Stimulated activated naive B cell treated with anti-CD40 and anti-IgM and Interleukin-4, amounts not matched to agents 10 μg/mL and 1 μg/mL and 100 μg/mL, for 72 hours (primary cell): ENCODE measurements around the gene PPFIA1.
"Not testable (repeated sequence)": the region's sequence is repeated elsewhere in the genome, so short reads cannot be mapped to it uniquely, and the experiment has no call there.

Experiments
- ATAC-seq, 2 donors: fragments of 150-1000 bp; cut with Tn5 transposase; replicated peaks; 2 replicates each; pipeline ENCODE4 v1.10.0; 2021; ENCODE audit warnings: moderate library complexity in 1 of 2
- DNase-seq: peaks from one replicate; pipeline ENCODE4 v3.0.0; 2021
- H3K27ac Mint-ChIP-seq: one replicate; pipeline ENCODE4 v1.8.0; 2022; ENCODE audit warnings: mild to moderate bottlenecking, mixed read lengths
- H3K27me3 Mint-ChIP-seq, 2 donors: one replicate each; pipeline ENCODE4 v1.8.0; 2022; ENCODE audit warnings: mixed read lengths in 2 of 2
- H3K36me3 Mint-ChIP-seq, 2 donors: one replicate each; pipeline ENCODE4 v1.8.0; 2022; ENCODE audit warnings: mixed read lengths in 2 of 2, mild to moderate bottlenecking in 1 of 2
- H3K4me1 Mint-ChIP-seq, 2 donors: one replicate each; pipeline ENCODE4 v1.8.0; 2022; ENCODE audit warnings: mixed read lengths in 2 of 2, mild to moderate bottlenecking in 1 of 2
- H3K4me3 Mint-ChIP-seq, 2 donors: one replicate each; pipeline ENCODE4 v1.8.0; 2022; ENCODE audit warnings: mild to moderate bottlenecking in 2 of 2, mixed read lengths in 2 of 2, moderate library complexity in 1 of 2
- H3K9me3 Mint-ChIP-seq, 2 donors: one replicate each; pipeline ENCODE4 v1.8.0; 2022; ENCODE audit warnings: mixed read lengths in 2 of 2, mild to moderate bottlenecking in 1 of 2

Gene PPFIA1

DNA sequence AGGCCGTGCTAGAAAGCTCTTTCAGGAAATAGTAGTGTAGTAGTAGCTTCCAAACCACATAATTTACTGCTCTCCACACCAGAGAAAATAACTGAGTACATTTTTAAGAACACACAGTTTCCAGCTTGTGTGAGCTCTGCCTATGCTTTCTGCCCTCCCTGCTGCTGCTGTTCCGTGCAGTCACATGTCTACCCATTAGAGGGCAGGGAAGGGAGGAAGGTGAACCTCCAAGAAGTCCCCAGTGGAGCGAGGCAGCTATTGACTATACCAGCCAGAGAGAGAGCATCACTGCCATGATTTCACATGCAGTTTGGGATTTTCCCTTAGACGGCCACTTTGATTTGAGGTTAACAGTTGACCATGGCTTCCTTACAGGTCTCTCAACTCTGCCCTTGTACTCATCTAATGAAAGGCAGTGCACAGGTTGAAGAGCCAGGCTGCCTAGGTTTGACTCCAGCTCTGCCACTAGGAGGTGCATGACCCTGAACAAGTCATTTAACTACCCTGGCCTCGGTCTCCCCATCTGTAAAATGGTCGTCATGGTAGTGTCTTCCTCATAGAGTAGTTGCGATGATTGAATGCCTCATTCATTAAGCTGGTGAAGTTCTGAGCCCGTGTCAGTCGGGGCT, 108.1 kb downstream of the PPFIA1 start:
- peaks cover 11 to 23% of the 10 kb centered on the region in 2 donors for H3K4me1 Mint-ChIP-seq
- no peaks in the 10 kb centered on the region for H3K27me3 Mint-ChIP-seq
- ATAC-seq (peak; percentile 71 to 86), DNase-seq (no peak)
- H3K27ac Mint-ChIP-seq = no peak overlapping the region
- no peak overlapping the region for H3K4me3 Mint-ChIP-seq
- H3K36me3 Mint-ChIP-seq = peaks cover 43 to 48% of the 10 kb centered on the region in 2 donors
- no peaks in the 10 kb centered on the region for H3K9me3 Mint-ChIP-seq

DNA sequence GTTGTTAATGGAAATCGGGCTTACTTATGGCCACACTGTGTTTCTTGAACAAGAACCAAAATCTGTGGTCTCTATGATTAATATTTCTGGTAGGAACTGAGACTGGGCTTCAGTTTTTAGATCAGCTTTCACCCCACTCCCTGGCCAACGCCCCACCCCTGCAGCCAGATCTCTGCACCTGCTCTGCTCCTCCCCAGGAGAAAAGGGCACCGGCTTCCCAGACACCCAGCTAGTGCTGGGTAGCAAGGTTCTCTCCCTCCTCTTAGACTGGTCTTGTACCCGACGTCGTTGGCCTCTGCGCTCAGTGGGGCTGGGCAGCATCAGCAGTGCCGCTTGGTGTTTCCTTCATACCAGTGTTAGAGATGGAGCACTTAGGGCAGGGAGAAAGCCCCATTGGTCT, 110.9 kb downstream of the PPFIA1 start:
- peak overlapping the region; percentile 42 for H3K27ac Mint-ChIP-seq
- H3K9me3 Mint-ChIP-seq = no peaks in the 10 kb centered on the region
- H3K4me1 Mint-ChIP-seq = peaks cover 11 to 23% of the 10 kb centered on the region in 2 donors
- H3K27me3 Mint-ChIP-seq = no peaks in the 10 kb centered on the region
- H3K4me3 Mint-ChIP-seq = no peak overlapping the region
- peaks cover 52 to 61% of the 10 kb centered on the region in 2 donors for H3K36me3 Mint-ChIP-seq
- DNase-seq (no peak), ATAC-seq (peak in 1 of 2 donors; percentile 26)

DNA sequence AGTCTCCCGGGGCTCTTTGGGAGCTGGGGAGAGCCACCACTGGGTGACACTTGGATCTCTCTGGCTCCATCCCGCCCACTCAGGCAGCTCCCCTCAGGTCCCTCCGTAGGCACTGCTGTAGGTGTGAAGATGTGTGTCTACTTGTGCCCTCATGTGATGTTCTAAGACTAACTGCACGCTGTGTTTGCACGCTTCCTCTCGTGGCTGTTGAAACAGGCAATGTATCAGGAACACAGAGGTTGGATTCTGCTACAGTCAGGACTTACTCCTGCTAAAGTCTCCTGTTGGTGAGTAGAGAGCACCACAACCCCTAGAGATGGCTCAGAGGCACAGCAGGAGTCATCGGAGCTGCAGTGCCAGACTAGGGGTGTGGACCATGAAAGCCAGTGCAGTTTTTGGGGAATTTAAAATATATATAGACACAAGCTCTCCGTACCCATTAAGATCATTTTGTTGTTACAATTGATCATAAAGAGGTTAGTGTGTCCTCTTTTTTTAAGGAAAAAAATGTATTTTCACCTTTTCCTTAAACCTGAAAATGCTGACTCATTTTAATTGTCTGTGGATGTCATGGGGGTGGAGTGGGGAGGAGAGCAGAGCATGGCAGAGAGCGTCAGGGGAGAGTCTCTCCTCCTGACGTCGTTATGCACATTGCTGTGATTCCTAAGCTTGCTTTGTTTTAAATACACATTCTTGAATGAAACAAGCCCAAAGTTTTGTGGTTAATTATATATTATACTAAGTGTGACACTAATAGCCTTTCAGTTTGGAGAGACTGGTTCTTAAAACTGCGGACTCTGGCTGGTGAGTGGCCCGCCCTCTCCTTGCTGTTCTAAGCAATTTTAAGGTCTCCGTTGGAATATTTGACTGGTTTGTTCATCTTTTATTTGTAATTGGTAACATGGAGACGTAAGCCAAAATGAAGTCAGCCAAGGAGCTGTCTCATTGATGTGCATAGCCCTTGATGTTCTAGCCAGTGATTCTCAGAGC, 111.7 kb downstream of the PPFIA1 start:
- DNase-seq (no peak), ATAC-seq (no peak)
- Mint-ChIP-seq H3K9me3 (no peaks in the 10 kb centered on the region), H3K27me3 (no peaks in the 10 kb centered on the region), H3K36me3 (peaks cover 46 to 54% of the 10 kb centered on the region in 2 donors), H3K27ac (peak overlapping the region; percentile 42), H3K4me3 (no peak overlapping the region), H3K4me1 (peaks cover 11 to 23% of the 10 kb centered on the region in 2 donors)

DNA sequence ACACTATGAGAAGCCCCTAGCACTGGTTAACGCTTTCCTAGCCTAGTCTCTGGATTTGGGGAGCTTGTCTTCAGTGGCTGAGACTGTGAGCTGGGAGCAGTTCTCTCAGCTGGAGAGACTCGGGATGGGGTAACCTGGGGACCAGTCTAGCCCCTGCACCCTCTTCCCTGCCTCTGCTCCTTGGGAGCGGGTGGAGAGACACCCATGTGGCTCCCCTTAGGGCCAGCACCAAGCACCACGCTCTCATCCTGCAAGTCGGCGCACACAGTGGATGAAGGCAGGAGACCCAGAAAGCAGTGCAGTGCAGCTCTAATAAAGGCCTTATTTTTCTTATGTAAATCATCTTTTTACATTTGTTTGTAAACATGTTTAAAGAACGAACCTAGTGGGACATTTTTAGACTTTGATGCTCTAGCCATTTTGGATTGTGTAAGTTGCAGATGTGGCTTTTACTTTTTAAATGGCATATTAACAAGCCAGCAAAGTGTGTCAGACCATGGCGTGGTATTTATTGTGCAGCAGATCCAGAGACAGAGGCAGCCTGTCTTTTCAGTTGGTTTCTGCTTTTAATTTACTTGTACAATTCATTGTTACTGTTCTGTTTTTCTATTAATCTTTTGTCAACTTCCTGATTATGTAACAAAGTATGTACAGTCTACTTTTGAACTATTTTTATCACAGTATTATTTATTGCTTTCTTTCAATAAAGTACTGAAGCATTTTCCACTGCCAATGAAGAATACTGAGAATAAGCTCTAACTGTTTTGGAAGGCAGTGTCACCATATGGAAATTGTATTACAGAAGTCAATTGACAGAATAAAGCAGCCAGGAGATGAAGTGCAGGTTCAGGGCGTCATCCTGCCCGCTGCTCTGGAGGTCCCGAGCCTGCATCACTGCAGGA, 113.4 kb downstream of the PPFIA1 start:
- no peak for DNase-seq
- Mint-ChIP-seq H3K9me3 (no peaks in the 10 kb centered on the region), H3K36me3 (peaks cover 37 to 44% of the 10 kb centered on the region in 2 donors), H3K27me3 (peaks cover 10 to 16% of the 10 kb centered on the region in 2 donors), H3K27ac (no peak overlapping the region), H3K4me3 (no peak overlapping the region), H3K4me1 (peaks cover 4 to 17% of the 10 kb centered on the region in 2 donors)
- no peak for ATAC-seq

DNA sequence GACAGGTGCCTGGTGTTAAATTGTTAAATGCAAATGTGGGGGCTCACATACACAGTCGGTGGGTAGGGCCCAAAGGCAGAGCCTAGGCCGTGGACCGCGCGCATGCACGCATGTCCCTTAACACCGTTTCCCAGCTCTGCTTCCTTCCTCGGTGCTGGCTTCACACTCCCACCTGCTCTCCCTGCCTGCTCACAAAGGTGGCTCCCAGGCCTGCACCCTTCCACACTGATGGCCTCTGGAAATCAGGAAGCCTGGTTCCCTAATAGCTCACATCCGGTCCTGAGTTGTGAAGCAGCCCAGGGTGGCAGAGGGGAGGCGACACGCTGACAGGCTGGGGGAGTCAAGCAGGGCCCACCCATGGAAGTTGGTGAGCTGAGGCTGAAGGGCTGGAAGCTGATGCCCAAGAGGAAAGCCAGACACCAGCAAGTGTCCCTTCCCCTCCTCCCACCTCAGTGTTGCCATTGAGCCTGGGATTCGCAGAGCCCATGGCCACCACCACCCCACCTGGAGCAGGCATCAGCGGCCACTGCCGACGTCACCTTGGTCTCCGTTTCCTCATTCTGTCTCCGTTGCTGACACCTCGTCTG, 114.2 kb downstream of the PPFIA1 start:
- Mint-ChIP-seq H3K4me3 (no peak overlapping the region), H3K9me3 (no peaks in the 10 kb centered on the region), H3K27me3 (peaks cover 15 to 23% of the 10 kb centered on the region in 2 donors), H3K36me3 (peaks cover 36 to 43% of the 10 kb centered on the region in 2 donors), H3K4me1 (peaks cover 4 to 15% of the 10 kb centered on the region in 2 donors), H3K27ac (no peak overlapping the region)
- ATAC-seq = no peak
- no peak for DNase-seq

DNA sequence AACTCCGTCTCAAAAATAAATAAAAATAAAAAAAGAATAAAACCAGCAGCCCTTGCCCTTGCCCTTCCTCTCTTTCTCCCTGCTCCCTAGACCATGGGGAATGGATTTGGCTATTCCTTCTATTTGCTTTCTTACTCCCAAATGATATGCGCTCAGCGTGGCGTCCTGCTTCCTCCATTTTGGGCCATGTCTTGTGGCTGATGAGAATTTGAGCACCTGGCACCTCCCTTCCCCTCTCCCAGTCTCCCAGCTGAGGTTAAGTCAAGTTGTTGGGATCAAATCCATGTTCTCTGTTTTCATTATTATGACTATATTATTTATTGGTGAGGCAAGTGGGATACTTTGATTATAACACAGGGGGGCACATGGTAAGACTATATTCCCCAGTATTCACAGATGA, 117.1 kb downstream of the PPFIA1 start:
- H3K9me3 Mint-ChIP-seq = no peaks in the 10 kb centered on the region
- H3K27ac Mint-ChIP-seq = no peak overlapping the region
- no peak for ATAC-seq
- DNase-seq = no peak
- peaks cover 20 to 30% of the 10 kb centered on the region in 2 donors for H3K36me3 Mint-ChIP-seq
- no peaks in the 10 kb centered on the region for H3K4me1 Mint-ChIP-seq
- H3K27me3 Mint-ChIP-seq = peaks cover 37 to 47% of the 10 kb centered on the region in 2 donors
- no peak overlapping the region for H3K4me3 Mint-ChIP-seq

DNA sequence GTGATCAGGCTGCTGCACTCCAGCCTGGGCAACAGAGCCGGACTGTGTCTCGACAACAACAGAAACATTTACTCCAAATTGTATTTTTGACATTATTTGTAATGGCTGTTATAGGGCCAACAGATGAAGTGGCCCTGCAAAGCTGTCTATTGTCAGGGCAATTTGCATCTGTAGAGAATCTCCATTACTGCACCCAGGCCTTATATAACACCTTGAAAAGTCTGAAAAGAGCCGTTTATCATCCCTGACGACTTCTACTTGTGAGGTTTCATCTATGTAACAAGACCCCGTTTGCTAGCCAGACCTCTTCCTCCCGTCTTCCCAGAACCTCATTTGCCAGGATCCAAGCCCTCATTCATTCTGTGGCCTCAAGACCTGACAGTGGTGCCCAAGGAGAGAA, 118.7 kb downstream of the PPFIA1 start:
- peaks cover 53 to 64% of the 10 kb centered on the region in 2 donors for H3K27me3 Mint-ChIP-seq
- H3K36me3 Mint-ChIP-seq = peaks cover 15 to 21% of the 10 kb centered on the region in 2 donors
- ATAC-seq (no peak), DNase-seq (no peak)
- H3K4me1 Mint-ChIP-seq = no peaks in the 10 kb centered on the region
- H3K9me3 Mint-ChIP-seq = no peaks in the 10 kb centered on the region
- H3K4me3 Mint-ChIP-seq = no peak overlapping the region
- H3K27ac Mint-ChIP-seq = no peak overlapping the region

DNA sequence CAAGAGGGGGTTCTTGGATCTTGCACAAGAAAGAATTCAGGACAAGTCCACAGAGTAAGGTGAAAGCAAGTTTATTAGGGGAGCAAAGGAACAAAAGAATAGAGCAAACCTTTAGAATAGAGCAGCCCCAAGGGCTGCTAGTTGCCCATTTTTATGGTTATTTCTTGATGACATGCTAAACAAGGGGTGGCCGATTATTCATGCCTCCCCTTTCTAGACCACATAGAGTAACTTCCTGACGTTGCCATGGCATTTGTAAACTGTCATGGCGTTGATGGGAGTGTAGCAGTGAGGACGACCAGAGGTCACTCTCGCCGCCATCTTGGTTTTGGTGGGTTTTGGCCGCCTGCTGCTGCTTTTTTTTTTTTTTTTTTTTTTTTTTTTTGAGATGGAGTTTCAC, 120.4 kb downstream of the PPFIA1 start:
- not testable (repeated sequence) for DNase-seq, H3K9me3 Mint-ChIP-seq, H3K36me3 Mint-ChIP-seq, H3K4me3 Mint-ChIP-seq, H3K27ac Mint-ChIP-seq, ATAC-seq, H3K4me1 Mint-ChIP-seq
- peaks cover 65 to 80% of the 10 kb centered on the region in 2 donors for H3K27me3 Mint-ChIP-seq

DNA sequence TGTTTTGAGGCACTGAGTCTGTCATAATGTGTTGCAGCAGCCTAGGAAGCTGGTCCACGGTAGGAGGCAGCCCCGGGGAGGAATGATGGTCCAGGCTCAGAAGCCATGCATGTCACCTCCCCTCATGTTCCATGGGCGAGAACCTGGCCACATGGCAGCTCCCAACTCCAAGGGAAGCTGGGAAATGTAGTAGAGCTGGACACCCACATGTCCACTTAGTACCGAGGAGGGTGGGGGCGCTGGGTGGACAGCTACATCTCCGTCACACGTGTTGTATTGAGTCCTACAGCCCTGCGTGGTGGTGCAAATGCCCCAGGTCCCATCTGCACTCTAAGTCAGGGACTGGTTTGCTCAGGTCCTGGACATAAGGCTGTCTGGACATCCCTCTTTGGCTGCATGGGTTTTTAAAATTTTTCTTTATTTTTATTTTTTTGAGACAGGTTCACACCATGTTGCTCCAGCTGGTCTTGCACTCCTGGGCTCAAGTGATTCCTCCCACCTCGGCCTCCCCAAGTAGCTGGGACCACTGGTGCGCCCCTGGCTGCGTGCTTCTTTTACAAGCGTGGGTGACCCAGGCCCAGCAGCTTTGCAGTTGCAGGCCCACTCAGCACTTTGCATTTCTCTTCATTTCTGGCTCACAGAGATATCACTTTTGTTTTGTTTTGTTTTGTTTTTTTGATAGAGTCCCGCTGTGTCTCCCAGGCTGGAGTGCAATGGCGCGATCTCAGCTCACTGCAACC, 123.9 kb downstream of the PPFIA1 start:
- Mint-ChIP-seq H3K36me3 (no peaks in the 10 kb centered on the region), H3K27me3 (peaks cover 68 to 78% of the 10 kb centered on the region in 2 donors), H3K9me3 (no peaks in the 10 kb centered on the region), H3K4me1 (peaks cover 14 to 24% of the 10 kb centered on the region in 2 donors), H3K27ac (no peak overlapping the region), H3K4me3 (no peak overlapping the region)
- ATAC-seq (no peak), DNase-seq (no peak)

DNA sequence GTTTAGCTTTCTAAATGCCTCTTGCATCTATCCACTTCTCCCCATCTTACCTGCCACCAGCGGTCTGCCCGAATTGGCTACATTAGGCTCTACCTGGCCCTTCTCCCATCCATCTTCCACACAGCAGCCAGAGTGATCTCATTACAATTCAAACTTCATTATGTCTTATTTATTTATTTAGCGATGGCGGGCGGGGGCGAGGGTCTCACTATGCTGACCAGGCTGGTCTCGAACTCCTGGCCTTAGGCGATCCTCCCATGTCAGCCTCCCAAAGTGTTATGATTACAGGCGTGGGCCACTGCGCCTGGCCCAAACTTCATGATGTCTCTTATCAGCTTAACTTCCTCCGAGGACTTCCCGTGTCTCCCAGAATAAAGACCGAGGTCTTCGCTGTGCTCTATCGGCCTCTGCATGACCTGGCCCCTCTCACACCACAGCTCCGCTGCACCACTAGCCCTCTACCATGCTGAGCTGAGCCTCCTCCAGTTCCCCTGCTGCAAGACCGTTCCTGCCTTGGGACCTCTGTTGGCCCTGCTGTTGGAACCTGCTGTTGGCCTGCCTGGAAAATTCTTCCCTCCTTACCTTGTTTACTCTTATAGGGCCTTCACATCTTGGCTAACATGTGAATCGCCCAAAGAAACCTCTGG, 127.0 kb downstream of the PPFIA1 start:
- Mint-ChIP-seq H3K4me3 (peak overlapping the region; percentile 85 to 86), H3K4me1 (peaks cover 23 to 42% of the 10 kb centered on the region in 2 donors), H3K36me3 (no peaks in the 10 kb centered on the region), H3K9me3 (no peaks in the 10 kb centered on the region), H3K27me3 (peaks cover 64 to 75% of the 10 kb centered on the region in 2 donors), H3K27ac (no peak overlapping the region)
- no peak for DNase-seq
- ATAC-seq = peak; percentile 34 to 49

DNA sequence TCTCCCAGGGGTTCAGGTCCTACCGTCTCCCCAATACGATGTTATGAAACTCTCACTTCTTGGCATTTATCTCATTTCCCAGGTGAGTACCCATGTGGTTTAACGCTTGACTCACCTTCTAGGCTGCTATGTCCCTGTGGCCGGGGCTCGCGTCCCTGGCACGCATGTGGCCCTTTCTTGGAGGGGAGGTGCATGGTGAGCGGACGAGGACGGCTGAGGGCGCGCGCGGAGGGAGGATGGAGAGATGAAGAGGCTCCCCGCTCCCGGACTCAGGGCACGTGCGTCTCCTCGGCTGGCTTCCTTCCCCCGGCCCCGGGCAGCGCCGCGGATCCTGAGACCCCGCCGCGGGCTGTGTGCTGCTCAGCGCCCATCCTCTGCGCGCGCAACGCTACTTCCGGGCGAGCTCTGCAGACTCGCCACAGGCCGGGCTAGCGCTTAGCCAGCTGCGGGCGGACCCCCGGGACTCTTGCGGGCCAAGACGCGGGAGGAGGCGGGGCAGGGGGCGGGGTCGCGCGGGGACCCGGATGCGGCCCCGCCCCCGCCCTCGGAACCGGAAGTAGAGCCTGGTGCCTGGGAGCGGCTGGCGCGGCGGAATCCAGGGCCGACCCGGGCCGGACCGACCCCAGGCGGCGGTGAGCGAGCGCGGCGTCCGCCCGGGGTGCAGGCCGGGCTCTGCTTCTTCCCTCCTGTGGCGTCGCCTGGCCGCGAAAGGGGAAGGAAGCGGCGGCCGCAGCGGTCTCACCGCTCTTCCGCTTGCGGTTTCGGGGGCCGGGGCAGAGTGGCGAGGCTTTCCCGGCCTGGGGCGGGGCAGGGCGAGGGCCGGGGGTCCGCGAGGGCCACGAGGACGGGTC, 127.7 kb downstream of the PPFIA1 start, which contains the start of gene CTTN:
CTTN (plus strand) TSS at position 547 of the 851 bp plus-strand sequence. CDS start 8,769 bp downstream, outside the sequence.
- DNase-seq (peak; percentile 55), ATAC-seq (peak; percentile 68 to 75)
- Mint-ChIP-seq H3K4me1 (peaks cover 28 to 49% of the 10 kb centered on the region in 2 donors), H3K27ac (peak within 1 kb of the TSS; percentile 86), H3K27me3 (peaks cover 58 to 68% of the 10 kb centered on the region in 2 donors), H3K9me3 (no peaks in the 10 kb centered on the region), H3K4me3 (peak within 1 kb of the TSS; percentile 85 to 86), H3K36me3 (no peaks in the 10 kb centered on the region)
